ENCODE data around the gene PCDHGA4.
"Not testable (repeated sequence)": the region's sequence is repeated elsewhere in the genome, so short reads cannot be mapped to it uniquely, and the experiment has no call there.

PCDHGA4 gene

GRCh38 chr5:141384471-141385267 lies 29.8 kb downstream of the PCDHGA4 start:
- TF ChIP-seq CREB5 (CRISPR knock-in tag; IDR thresholded peaks at IDR 0.05; ENCODE audit: low read depth) = no peak
- no peak for TF ChIP-seq ARNTL (CRISPR knock-in tag; IDR thresholded peaks at IDR 0.05; ENCODE audit: borderline replicate concordance, low read depth)
- TF ChIP-seq CSRNP3 (CRISPR knock-in tag; IDR thresholded peaks at IDR 0.05) = no peak
- TF ChIP-seq OSR1 (CRISPR knock-in tag; IDR thresholded peaks at IDR 0.05) = no peak
- no peak for TF ChIP-seq TCF4 (CRISPR knock-in tag; IDR thresholded peaks at IDR 0.05; ENCODE audit: borderline replicate concordance)
- no peak for TF ChIP-seq BACH2 (CRISPR knock-in tag; IDR thresholded peaks at IDR 0.05; ENCODE audit: borderline replicate concordance)
- TF ChIP-seq PPARA (CRISPR knock-in tag; IDR thresholded peaks at IDR 0.05; ENCODE audit: borderline replicate concordance) = no peak
- no peak for TF ChIP-seq POU6F1 (CRISPR knock-in tag; IDR thresholded peaks at IDR 0.05; ENCODE audit: borderline replicate concordance, low read depth)
- no peak for TF ChIP-seq ESRRG (CRISPR knock-in tag; IDR thresholded peaks at IDR 0.05)
- no peak for TF ChIP-seq ZNF565 (CRISPR knock-in tag; conservative IDR thresholded peaks at IDR 0.05; ENCODE audit: low read depth)
- TF ChIP-seq ZNF70 (CRISPR knock-in tag; IDR thresholded peaks at IDR 0.05) = no peak
- TF ChIP-seq RARB (CRISPR knock-in tag; IDR thresholded peaks at IDR 0.05) = no peak
- no peak for TF ChIP-seq ZFP3 (CRISPR knock-in tag; IDR thresholded peaks at IDR 0.05)
- no peak for TF ChIP-seq TSHZ2 (CRISPR knock-in tag; IDR thresholded peaks at IDR 0.05)
- no peak for TF ChIP-seq GLIS3 (CRISPR knock-in tag; IDR thresholded peaks at IDR 0.05)
- TF ChIP-seq ISL1 (CRISPR knock-in tag; IDR thresholded peaks at IDR 0.05) = no peak
- ATAC-seq = no peak

- ATAC-seq = not testable (repeated sequence)
These were observed 32.9 kb downstream of the PCDHGA4 start, which contains the start of gene PCDHGB4 for GRCh38 chr5:141387557-141388311. TSS of gene PCDHGB4 (plus strand) at chr5:141387698. CDS start at chr5:141387885, 187 bp downstream.

- no peak for ATAC-seq
- TF ChIP-seq ZC3H10 (CRISPR knock-in tag; IDR thresholded peaks at IDR 0.05) (no peak), ZFP3 (CRISPR knock-in tag; IDR thresholded peaks at IDR 0.05) (no peak), ZNF8 (CRISPR knock-in tag; IDR thresholded peaks at IDR 0.05) (no peak), POU6F1 (CRISPR knock-in tag; IDR thresholded peaks at IDR 0.05; ENCODE audit: borderline replicate concordance, low read depth) (no peak), BACH2 (CRISPR knock-in tag; IDR thresholded peaks at IDR 0.05; ENCODE audit: borderline replicate concordance) (no peak), GLIS3 (CRISPR knock-in tag; IDR thresholded peaks at IDR 0.05) (no peak), SNAI2 (CRISPR knock-in tag; IDR thresholded peaks at IDR 0.05) (no peak)
These were observed 33.8 kb downstream of the PCDHGA4 start for GRCh38 chr5:141388661-141389060.

All from SK-N-SH treated with all-trans-retinoic acid at 6 μM for 48 hours (cell line).